H1 (cell line): ENCODE data around the gene SHISA9. TPM values are rescaled to one million over a fixed set of nuclear protein-coding genes. Genes with fewer than 3 reads are reported as not detected.

ENCODE experiments used
- CTCF ChIA-PET: fragments of 300-600 bp; sonication (Branson Sonifier 250); formaldehyde crosslinking; loops from one replicate; lab custom pipeline; 2021; ENCODE audit not compliant: partially characterized antibody; lab: Charles Lee
- POLR2A ChIA-PET: fragments of 300-600 bp; sonication (Branson Sonifier 250); formaldehyde crosslinking; loops from one replicate; lab custom pipeline; 2021; ENCODE audit warnings: inconsistent platforms; ENCODE audit not compliant: partially characterized antibody; lab: Charles Lee
- DNase-seq, 2 experiments: peaks; one replicate each; pipeline versions ENCODE4 v3.0.0 to v3.0.0-alpha.2; 2010 to 2022; ENCODE audit warnings: low spot score in 2 of 2, low read depth in 1 of 2, mixed read lengths in 1 of 2
- FAIRE-seq: peaks from 2 replicates; lab custom pipeline; 2011; peaks lifted over from hg19 to GRCh38; lab: Jason Lieb, UNC
- H2AFZ ChIP-seq: 2 replicates; pipeline ENCODE4 v1.8.1; 2012; ENCODE audit warnings: low read length, inconsistent platforms
- H2AK5ac ChIP-seq: 2 replicates; pipeline ENCODE4 v1.6.1; 2013; ENCODE audit warnings: low read depth, low read length
- H2BK120ac ChIP-seq: replicated peaks from 2 replicates; pipeline ENCODE3; 2013; ENCODE audit warnings: low read depth, low read length, inconsistent platforms
- H2BK12ac ChIP-seq: 2 replicates; pipeline ENCODE4 v1.6.1; 2013; ENCODE audit warnings: low read depth, low read length
- H2BK15ac ChIP-seq: 2 replicates; pipeline ENCODE4 v1.6.1; 2013; ENCODE audit warnings: low read length
- H2BK20ac ChIP-seq: 2 replicates; pipeline ENCODE4 v1.6.1; 2013; ENCODE audit warnings: low read length
- H2BK5ac ChIP-seq: 2 replicates; pipeline ENCODE4 v1.6.1; 2013; ENCODE audit warnings: low read depth, low read length
- H3K14ac ChIP-seq: 2 replicates; pipeline ENCODE4 v1.6.1; 2013; ENCODE audit warnings: inconsistent platforms; ENCODE audit not compliant: insufficient read length
- H3K18ac ChIP-seq: 2 replicates; pipeline ENCODE4 v1.6.1; 2013; ENCODE audit warnings: low read length; ENCODE audit errors: extremely low read depth
- H3K23ac ChIP-seq: 2 replicates; pipeline ENCODE4 v1.6.1; 2013; ENCODE audit warnings: inconsistent platforms; ENCODE audit not compliant: insufficient read length
- H3K23me2 ChIP-seq: 2 replicates; pipeline ENCODE4 v1.6.1; 2013; ENCODE audit warnings: low read depth, low read length
- H3K27ac ChIP-seq: 2 replicates; pipeline ENCODE4 v1.6.1; 2011; ENCODE audit warnings: low read depth, low read length, inconsistent platforms
- H3K27me3 ChIP-seq, 4 experiments: replicated peaks in 1 of 4; 1 replicate in 1 of 4; 2 replicates in 3 of 4; pipeline versions ENCODE4 v1.6.1 to v1.8.1; 2011 to 2013; ENCODE audit warnings: low read length in 3 of 4, mild to moderate bottlenecking in 3 of 4, inconsistent platforms in 2 of 4, mixed read lengths in 2 of 4, moderate library complexity in 1 of 4; ENCODE audit not compliant: control insufficient read depth in 3 of 4, insufficient read depth in 3 of 4; ENCODE audit errors: extremely low read depth in 1 of 4
- H3K36me3 ChIP-seq, 4 experiments: 2 replicates each; pipeline versions ENCODE4 v1.6.1 to v1.8.1; 2011 to 2013; ENCODE audit warnings: mild to moderate bottlenecking in 4 of 4, low read length in 3 of 4, moderate library complexity in 2 of 4, control low read depth in 1 of 4, inconsistent platforms in 1 of 4; ENCODE audit not compliant: insufficient read depth in 4 of 4, control insufficient read depth in 2 of 4
- H3K4ac ChIP-seq: replicated peaks from 2 replicates; pipeline ENCODE3; 2013; ENCODE audit warnings: low read length, low read depth, mixed read lengths, inconsistent platforms; ENCODE audit not compliant: insufficient read length
- H3K4me1 ChIP-seq, 4 experiments: replicated peaks in 1 of 4; 1 replicate in 1 of 4; 2 replicates in 3 of 4; pipeline versions ENCODE4 v1.6.1 to v1.8.1; 2011 to 2013; ENCODE audit warnings: low read length in 3 of 4, inconsistent platforms in 2 of 4, mixed read lengths in 1 of 4; ENCODE audit not compliant: insufficient read depth in 4 of 4, control insufficient read depth in 3 of 4
- H3K4me2 ChIP-seq, 2 experiments: 2 replicates each; pipeline versions ENCODE4 v1.6.1 to v1.8.1; 2011 to 2013; ENCODE audit warnings: low read depth in 2 of 2, low read length in 2 of 2, control low read depth in 1 of 2, inconsistent platforms in 1 of 2, mild to moderate bottlenecking in 1 of 2; ENCODE audit not compliant: insufficient read depth in 1 of 2
- H3K4me3 ChIP-seq, 4 experiments: fragments of 200-600, 300-600 bp in 1 of 4; sonication (generic), shearing (Covaris generic), sonication (Bioruptor Twin) in 1 of 4; 2 replicates each; pipeline versions ENCODE4 v1.5.1 to v1.8.1; 2011 to 2016; ENCODE audit warnings: low read length in 4 of 4, low read depth in 3 of 4, control low read depth in 2 of 4, inconsistent platforms in 2 of 4, mild to moderate bottlenecking in 2 of 4, mixed read lengths in 1 of 4, moderate library complexity in 1 of 4; ENCODE audit not compliant: insufficient read depth in 2 of 4; ENCODE audit errors: extremely low read depth in 1 of 4
- H3K56ac ChIP-seq: replicated peaks from 2 replicates; pipeline ENCODE3; 2013; ENCODE audit warnings: low read depth, mild to moderate bottlenecking, mixed read lengths, low read length, inconsistent platforms; ENCODE audit not compliant: insufficient read length
- H3K79me1 ChIP-seq: 2 replicates; pipeline ENCODE4 v1.6.1; 2013; ENCODE audit warnings: low read depth, low read length, control low read depth
- H3K79me2 ChIP-seq, 2 experiments: 2 replicates each; pipeline versions ENCODE4 v1.6.1 to v1.8.1; 2012 to 2013; ENCODE audit warnings: low read length in 2 of 2, mild to moderate bottlenecking in 2 of 2, inconsistent platforms in 1 of 2; ENCODE audit not compliant: insufficient read depth in 2 of 2, control insufficient read depth in 1 of 2
- H3K9ac ChIP-seq, 4 experiments: replicated peaks in 1 of 4; 1 replicate in 1 of 4; 2 replicates in 3 of 4; pipeline versions ENCODE4 v1.6.1 to v1.8.1; 2011 to 2013; ENCODE audit warnings: low read depth in 3 of 4, low read length in 3 of 4, control low read depth in 2 of 4, mild to moderate bottlenecking in 2 of 4, moderate library complexity in 2 of 4, inconsistent platforms in 1 of 4; ENCODE audit errors: extremely low read depth in 1 of 4
- H3K9me3 ChIP-seq, 2 experiments: 2 replicates each; pipeline versions ENCODE4 v1.6.1 to v1.8.1; 2012 to 2013; ENCODE audit warnings: mild to moderate bottlenecking in 2 of 2, moderate library complexity in 2 of 2, control low read depth in 1 of 2, inconsistent platforms in 1 of 2, low read depth in 1 of 2, low read length in 1 of 2, mixed read lengths in 1 of 2; ENCODE audit not compliant: insufficient read depth in 2 of 2
- H4K20me1 ChIP-seq, 2 experiments: replicated peaks in 1 of 2; 2 replicates each; pipeline versions ENCODE3 to v1.8.1; 2011 to 2013; ENCODE audit warnings: inconsistent platforms in 2 of 2, low read length in 2 of 2, mild to moderate bottlenecking in 1 of 2; ENCODE audit not compliant: insufficient read depth in 2 of 2, control insufficient read depth in 1 of 2
- H4K5ac ChIP-seq: 2 replicates; pipeline ENCODE4 v1.6.1; 2013; ENCODE audit warnings: low read length, low read depth, mixed read lengths, inconsistent platforms; ENCODE audit not compliant: insufficient read length
- H4K8ac ChIP-seq: 2 replicates; pipeline ENCODE4 v1.8.0; 2013; ENCODE audit warnings: mild to moderate bottlenecking, moderate library complexity, low read length, inconsistent platforms; ENCODE audit not compliant: insufficient read depth; ENCODE audit errors: extremely low read depth
- H4K91ac ChIP-seq: replicated peaks from 2 replicates; pipeline ENCODE3; 2013; ENCODE audit warnings: low read length, mixed read lengths, inconsistent platforms; ENCODE audit not compliant: insufficient read length
- CHD2 ChIP-seq: IDR thresholded peaks from 2 replicates; pipeline ENCODE4 v1.6.1; 2012; ENCODE audit warnings: low read length, improper control_type of control experiment
- NANOG ChIP-seq: IDR thresholded peaks from 2 replicates; pipeline ENCODE4 v1.6.1; 2011; ENCODE audit warnings: low read length, low read depth, mild to moderate bottlenecking, inconsistent platforms; ENCODE audit not compliant: insufficient read depth, poor library complexity, severe bottlenecking
- TAF1 ChIP-seq: IDR thresholded peaks from 2 replicates; pipeline ENCODE4 v1.6.1; 2011; ENCODE audit warnings: mild to moderate bottlenecking, low read depth, low read length
- WGBS, 2 experiments: shearing (Covaris generic) in 1 of 2; methylation state at CpG; one replicate each; pipeline versions ENCODE4 v1.1.6 to v1.1.7; 2013 to 2015; ENCODE audit warnings: low lambda C conversion rate in 2 of 2, mixed read lengths in 2 of 2, inconsistent platforms in 1 of 2, low coverage in 1 of 2, missing lambda C conversion rate in 1 of 2; ENCODE audit not compliant: insufficient replicate concordance in 2 of 2, insufficient coverage in 1 of 2, insufficient read length in 1 of 2; ENCODE audit errors: extremely low coverage in 1 of 2, missing lambda C conversion rate in 1 of 2; 5-methylcytosine and 5-hydroxymethylcytosine counted together
- polyA plus RNA-seq, 7 experiments: library from polyadenylated mRNA; depleted of rRNA in 3 of 7; stranded (reverse) in 5 of 7; unstranded in 2 of 7; fragments of >200 nt in 5 of 7; fragments of 200-250 nt in 2 of 7; gene quantifications; 1 replicate in 5 of 7; 2 replicates in 1 of 7; 4 replicates in 1 of 7; pipeline versions ENCODE4 v1.2.1 to v1.2.3, GENCODE V29; 2011 to 2013; ENCODE audit warnings: missing spikeins in 2 of 7, mixed read lengths in 2 of 7
- total RNA-seq: library from RNA; stranded (reverse); fragmentation: NEBNext Ultra II Directional; extraction: Animal tissue kit (Norgen Biotek cat#: 25700); gene quantifications from 2 replicates; pipeline ENCODE4 v1.2.1, GENCODE V29; 2021
- TF ChIP-seq, protein P1 (sequence below): IDR thresholded peaks from 2 replicates; pipeline ENCODE4 v1.6.1; 2012; ENCODE audit warnings: inconsistent platforms

SHISA9 gene
- total and polyA plus RNA-seq, 2 of the 8 experiments (the other 6 are each of a cell fraction or from before 2014, with no cell fraction given): 25.6 to 39.8 TPM

DNA sequence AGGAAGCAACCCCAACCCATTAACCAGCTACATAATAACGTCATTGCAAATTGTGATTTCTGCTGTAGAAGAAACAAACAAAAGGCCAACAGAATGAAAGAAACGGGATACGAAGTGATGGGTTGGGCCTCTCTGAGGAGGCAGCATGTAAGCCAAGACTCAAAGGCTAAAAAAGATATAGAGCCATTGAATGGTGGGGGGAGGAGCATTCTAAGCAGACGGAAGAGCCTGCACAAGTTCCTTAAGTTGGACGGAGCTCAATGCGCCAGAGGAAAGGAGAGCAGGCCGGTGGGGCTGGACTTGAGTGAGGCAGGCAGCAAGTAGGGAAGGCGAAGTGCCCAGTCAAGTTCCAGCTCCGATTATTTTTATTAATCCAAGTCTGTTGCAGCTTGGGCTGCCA, 160.3 kb downstream of the SHISA9 start:
- no peaks in the 10 kb centered on the region for H3K36me3 ChIP-seq
- H3K79me1 ChIP-seq: peaks cover 3% of the 10 kb centered on the region
- no peak overlapping the region for H4K8ac ChIP-seq
- no peak overlapping the region for H3K4ac ChIP-seq
- H4K20me1 ChIP-seq: peaks cover 0 to 2% of the 10 kb centered on the region in 2 experiments
- CTCF ChIA-PET: no interaction called here
- no peak for DNase-seq
- H2BK15ac ChIP-seq: no peak overlapping the region
- H2BK20ac ChIP-seq: no peak overlapping the region
- POLR2A ChIA-PET: interaction anchor here (1.3 kb wide), 1 partner anchor 44 kb away, joined by 3 read pairs; no protein-coding TSS in a partner anchor
- no peak overlapping the region for H4K5ac ChIP-seq
- H3K14ac ChIP-seq: no peak overlapping the region
- no peak overlapping the region for H3K23ac ChIP-seq
- H3K79me2 ChIP-seq: peaks cover 0 to 38% of the 10 kb centered on the region in 2 experiments; a peak in 3 of 4 replicates
- WGBS, 2 experiments: 80% methylated on average over 9 of the region's 9 CpGs; no CpG with 5 or more reads in 1 of the 2 experiments
- H3K27ac ChIP-seq: no peak overlapping the region
- H4K91ac ChIP-seq: no peak overlapping the region
- H3K23me2 ChIP-seq: peaks cover 2% of the 10 kb centered on the region; the same call in 1 of the 2 replicates
- no peak overlapping the region for H3K4me3 ChIP-seq
- no peak for FAIRE-seq
- H2AFZ ChIP-seq: no peak overlapping the region
- peak overlapping the region; percentile 4 to 53; a peak in 2 of 4 replicates for H3K4me2 ChIP-seq
- no peak overlapping the region for H2BK120ac ChIP-seq
- H2BK12ac ChIP-seq: no peak overlapping the region
- no peak overlapping the region for H3K56ac ChIP-seq
- no peak overlapping the region for H3K18ac ChIP-seq
- no peak overlapping the region for H2AK5ac ChIP-seq
- no peak for TF ChIP-seq CHD2
- TF ChIP-seq, protein P1, sequence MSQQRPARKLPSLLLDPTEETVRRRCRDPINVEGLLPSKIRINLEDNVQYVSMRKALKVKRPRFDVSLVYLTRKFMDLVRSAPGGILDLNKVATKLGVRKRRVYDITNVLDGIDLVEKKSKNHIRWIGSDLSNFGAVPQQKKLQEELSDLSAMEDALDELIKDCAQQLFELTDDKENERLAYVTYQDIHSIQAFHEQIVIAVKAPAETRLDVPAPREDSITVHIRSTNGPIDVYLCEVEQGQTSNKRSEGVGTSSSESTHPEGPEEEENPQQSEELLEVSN: no peak
- TF ChIP-seq TAF1: no peak
- no peak for TF ChIP-seq NANOG
- 0 out of 2 replicates have a peak overlapping the region, but pooled peaks have one; percentile 7 for H2BK5ac ChIP-seq
- H3K9ac ChIP-seq: no peak overlapping the region
- peaks cover 0 to 3% of the 10 kb centered on the region in 2 experiments; a peak in 2 of 4 replicates for H3K9me3 ChIP-seq
- H3K27me3 ChIP-seq: no peaks in the 10 kb centered on the region
- peaks cover 2 to 9% (median 8%) of the 10 kb centered on the region in 4 experiments; a peak in 6 of 7 replicates for H3K4me1 ChIP-seq
